GM13976 (cell line): Measurements from ENCODE around the gene DFFB.
"Not testable (repeated sequence)": the region's sequence is repeated elsewhere in the genome, so short reads cannot be mapped to it uniquely, and the experiment has no call there.

Experiments used
- DNase-seq: peaks from one replicate; pipeline ENCODE4 v3.0.0; 2012; ENCODE audit warnings: low spot score
- in situ Hi-C: fragments of 300-500 bp; cut with MboI; formaldehyde crosslinking; loops from one replicate; pipeline ENCODE4 v1.12.0; 2022; ENCODE audit warnings: low sequenced_read_pairs, mixed read lengths, inconsistent platforms; ENCODE audit not compliant: unreplicated experiment
- TF ChIP-seq, protein P1 (sequence below): IDR thresholded peaks from 2 replicates; pipeline ENCODE4 v1.5.1; 2012; ENCODE audit warnings: borderline replicate concordance, mild to moderate bottlenecking; ENCODE audit not compliant: insufficient read depth; ENCODE audit errors: extremely low read depth, missing control alignments, control extremely low read depth

Gene DFFB, protein sequence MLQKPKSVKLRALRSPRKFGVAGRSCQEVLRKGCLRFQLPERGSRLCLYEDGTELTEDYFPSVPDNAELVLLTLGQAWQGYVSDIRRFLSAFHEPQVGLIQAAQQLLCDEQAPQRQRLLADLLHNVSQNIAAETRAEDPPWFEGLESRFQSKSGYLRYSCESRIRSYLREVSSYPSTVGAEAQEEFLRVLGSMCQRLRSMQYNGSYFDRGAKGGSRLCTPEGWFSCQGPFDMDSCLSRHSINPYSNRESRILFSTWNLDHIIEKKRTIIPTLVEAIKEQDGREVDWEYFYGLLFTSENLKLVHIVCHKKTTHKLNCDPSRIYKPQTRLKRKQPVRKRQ

DNA sequence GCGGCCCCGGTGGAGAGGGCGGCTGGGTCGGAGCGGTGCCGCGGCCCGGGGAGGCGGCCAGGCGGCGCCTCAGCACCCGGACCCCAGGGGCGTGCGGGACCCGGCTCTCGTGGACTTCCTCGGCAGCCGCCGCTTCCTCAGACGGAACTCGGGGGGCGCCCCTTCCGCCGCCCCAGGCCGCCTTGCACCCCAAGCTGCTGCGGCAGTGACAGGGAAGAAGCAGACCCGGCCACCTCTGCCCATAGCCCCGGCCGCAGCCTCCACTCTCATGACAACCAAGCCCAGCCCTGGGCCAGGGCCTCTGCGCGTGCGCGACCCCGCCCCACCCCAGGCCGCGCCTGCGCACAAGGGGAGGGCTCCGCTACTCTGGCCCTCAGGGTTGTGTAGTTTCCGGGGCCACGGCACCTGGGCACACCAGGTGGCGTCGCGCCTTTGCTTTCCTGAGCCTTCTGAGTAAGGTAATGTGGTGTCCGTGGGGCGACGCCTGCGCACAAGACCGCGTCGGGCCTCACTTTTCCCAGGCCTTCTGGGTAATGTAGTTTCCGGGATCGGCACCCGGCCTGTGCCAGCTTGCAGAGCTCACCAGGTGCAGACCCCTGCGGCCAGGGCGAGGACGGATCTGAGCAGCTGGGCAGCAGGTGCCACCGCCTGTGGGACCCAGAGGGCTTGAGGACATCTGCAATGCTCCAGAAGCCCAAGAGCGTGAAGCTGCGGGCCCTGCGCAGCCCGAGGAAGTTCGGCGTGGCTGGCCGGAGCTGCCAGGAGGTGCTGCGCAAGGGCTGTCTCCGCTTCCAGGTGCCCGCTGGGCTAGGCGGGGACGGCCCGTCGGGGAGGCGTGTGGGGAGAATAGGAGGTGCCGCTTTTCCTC lies at the start of gene DFFB, which contains the start of gene CEP104:
TSS of gene DFFB (plus strand) at position 554 of the 868 bp plus-strand sequence. CDS start at position 682, 128 bp downstream.
TSS of gene CEP104 (minus strand) at position 289 of the 868 bp plus-strand sequence. CDS start 4,804 bp downstream, outside the sequence.
- DNase-seq = peak; percentile 100
- in situ Hi-C loops = no loop called here

DNA sequence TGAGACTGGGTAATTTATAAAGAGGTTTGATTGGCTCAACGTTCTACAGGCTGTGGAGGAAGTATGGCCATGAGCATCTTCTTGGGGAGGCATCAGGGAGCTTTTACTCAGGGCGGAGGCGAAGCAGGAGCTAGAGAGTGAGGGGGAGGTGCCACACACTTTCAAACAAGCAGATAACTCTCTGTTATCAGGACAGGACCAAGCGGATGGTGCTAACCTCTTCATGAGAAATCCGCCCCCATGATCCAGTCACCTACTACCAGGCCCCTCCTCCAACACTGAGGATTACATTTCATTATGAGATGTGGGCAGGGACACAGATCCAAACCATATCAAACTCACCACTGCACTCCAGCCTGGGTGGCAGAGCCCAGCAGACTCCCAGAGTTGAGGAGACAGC lies 49.5 kb upstream of the DFFB start:
- in situ Hi-C loops = no loop called here
- TF ChIP-seq, protein P1, sequence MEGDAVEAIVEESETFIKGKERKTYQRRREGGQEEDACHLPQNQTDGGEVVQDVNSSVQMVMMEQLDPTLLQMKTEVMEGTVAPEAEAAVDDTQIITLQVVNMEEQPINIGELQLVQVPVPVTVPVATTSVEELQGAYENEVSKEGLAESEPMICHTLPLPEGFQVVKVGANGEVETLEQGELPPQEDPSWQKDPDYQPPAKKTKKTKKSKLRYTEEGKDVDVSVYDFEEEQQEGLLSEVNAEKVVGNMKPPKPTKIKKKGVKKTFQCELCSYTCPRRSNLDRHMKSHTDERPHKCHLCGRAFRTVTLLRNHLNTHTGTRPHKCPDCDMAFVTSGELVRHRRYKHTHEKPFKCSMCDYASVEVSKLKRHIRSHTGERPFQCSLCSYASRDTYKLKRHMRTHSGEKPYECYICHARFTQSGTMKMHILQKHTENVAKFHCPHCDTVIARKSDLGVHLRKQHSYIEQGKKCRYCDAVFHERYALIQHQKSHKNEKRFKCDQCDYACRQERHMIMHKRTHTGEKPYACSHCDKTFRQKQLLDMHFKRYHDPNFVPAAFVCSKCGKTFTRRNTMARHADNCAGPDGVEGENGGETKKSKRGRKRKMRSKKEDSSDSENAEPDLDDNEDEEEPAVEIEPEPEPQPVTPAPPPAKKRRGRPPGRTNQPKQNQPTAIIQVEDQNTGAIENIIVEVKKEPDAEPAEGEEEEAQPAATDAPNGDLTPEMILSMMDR = no peak
- no peak for DNase-seq

More for the DNA sequence above, at the start of gene DFFB, which contains the start of gene CEP104:
- TF ChIP-seq, protein P1 = peak; percentile 80

DNA sequence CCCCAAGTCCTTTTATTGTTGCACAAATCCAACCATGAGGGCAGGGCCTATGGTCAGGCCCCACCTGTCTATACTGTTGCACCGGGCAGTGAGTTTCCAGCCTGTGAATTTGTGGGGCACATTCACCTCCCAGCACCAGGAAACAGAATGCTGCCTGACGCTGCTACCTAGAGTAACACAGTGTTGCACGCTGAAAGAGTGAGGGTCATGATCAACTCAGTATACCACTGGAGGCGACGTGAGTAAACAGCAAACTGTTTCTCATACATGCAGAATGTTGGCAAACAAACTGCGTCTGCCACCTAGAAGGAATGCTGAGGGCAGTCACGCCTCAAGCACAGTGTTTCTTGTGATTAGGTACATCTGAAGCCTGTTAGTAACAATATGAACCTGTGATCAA lies 47.6 kb upstream of the DFFB start:
- in situ Hi-C loops = no loop called here
- TF ChIP-seq, protein P1 = no peak
- no peak for DNase-seq

DNA sequence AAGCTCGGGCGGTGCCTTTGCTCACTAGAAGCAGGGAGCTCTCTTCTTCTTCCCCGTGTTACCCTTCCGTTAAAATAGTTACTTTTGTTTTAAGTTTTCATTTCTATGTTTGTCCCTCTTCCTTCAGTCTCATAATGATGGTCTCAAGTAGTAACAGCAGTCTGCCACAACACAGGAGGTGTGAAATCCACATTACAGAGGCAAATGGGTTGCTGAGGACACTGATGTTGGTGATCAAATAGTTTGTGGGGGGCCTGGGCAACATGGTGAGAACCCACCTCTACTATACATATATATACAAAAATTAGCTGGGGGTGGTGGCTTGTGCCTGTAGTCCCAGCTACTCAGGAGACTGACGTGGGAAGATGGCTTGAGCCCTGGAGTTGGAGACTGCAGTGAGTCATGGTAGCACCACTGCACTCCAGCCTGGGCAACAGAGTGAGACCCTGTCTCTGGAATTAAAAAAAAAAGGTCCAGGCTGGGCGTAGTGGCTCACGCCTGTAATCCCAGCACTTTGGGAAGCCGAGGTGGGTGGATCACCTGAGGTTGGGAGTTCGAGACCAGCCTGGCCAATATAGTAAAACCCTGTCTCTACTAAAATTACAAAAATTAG lies 47.0 kb upstream of the DFFB start:
- in situ Hi-C loops, DNase-seq: not testable (repeated sequence)

DNA sequence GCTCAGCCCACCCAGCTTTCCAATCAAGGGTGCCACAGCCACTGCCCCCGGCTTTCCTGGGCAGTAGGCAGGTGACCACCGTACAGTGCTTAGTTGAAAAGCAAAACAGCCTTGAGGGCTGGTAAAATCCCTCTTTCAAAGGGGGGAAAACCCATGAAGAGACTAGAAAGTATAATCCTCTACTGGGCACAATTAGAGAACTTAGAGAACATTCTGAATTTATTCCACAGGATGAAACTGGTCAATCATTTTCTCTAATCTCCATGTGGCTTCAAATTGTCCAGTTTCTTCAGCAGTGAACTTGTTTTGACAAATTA lies 45.7 kb upstream of the DFFB start:
- DNase-seq = no peak
- TF ChIP-seq, protein P1 = no peak
- in situ Hi-C loops = no loop called here

DNA sequence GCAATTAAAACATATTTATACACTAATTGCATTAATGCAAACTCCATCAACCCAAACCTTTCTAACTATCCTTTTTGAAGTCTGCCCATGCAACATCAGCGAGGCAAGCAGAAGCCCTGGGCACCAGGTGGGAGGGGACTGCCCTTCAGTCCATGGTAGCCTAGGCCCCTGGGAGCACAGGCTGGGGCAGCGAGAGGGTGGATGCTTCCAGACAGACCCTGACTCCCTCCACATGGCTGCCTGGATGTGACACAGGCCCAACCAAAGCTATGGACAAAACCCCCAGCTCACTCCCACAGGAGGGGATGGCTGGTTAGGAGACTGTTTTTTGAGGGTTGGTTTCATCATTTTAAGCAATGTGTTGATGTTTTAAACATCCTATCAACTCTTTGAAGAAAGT lies 43.2 kb upstream of the DFFB start:
- TF ChIP-seq, protein P1 = no peak
- in situ Hi-C loops = no loop called here
- DNase-seq = no peak
